Tibial nerve (tissue), 4 donors: ENCODE data around the gene SRSF5. TPM values are rescaled to one million over a fixed set of nuclear protein-coding genes. Genes with fewer than 3 reads are reported as not detected.

Experiments used
- DNase-seq, 2 donors: peaks; one replicate each; pipeline ENCODE4 v3.0.0-alpha.2; 2019; ENCODE audit warnings: low spot score in 2 of 2
- H3K27ac ChIP-seq, 4 donors: fragments of 200-600 bp; sonication (generic) in 3 of 4; one replicate each; pipeline ENCODE4 v1.5.1; 2017 to 2019; ENCODE audit warnings: mild to moderate bottlenecking in 1 of 4
- H3K27me3 ChIP-seq, 2 donors: fragments of 200-600 bp; sonication (generic) in 1 of 2; one replicate each; pipeline versions ENCODE4 v1.5.1 to v1.6.0; 2017 to 2019
- H3K36me3 ChIP-seq, 3 donors: fragments of 200-600 bp; sonication (generic); one replicate each; pipeline ENCODE4 v1.5.1; 2018 to 2019
- H3K4me1 ChIP-seq, 4 donors: fragments of 200-600 bp; sonication (generic) in 3 of 4; one replicate each; pipeline ENCODE4 v1.5.1; 2017 to 2019
- H3K4me3 ChIP-seq, 4 donors: fragments of 200-600 bp; sonication (generic) in 3 of 4; one replicate each; pipeline ENCODE4 v1.5.1; 2017 to 2019; ENCODE audit warnings: mild to moderate bottlenecking in 1 of 4, moderate library complexity in 1 of 4
- H3K9me3 ChIP-seq, 4 donors: fragments of 200-600 bp; sonication (generic) in 3 of 4; one replicate each; pipeline ENCODE4 v1.5.1; 2017 to 2019
- EP300 ChIP-seq, 2 donors: sonication (generic); formaldehyde crosslinking; IDR thresholded peaks; one replicate each; pipeline ENCODE4 v1.6.1; 2017; ENCODE audit warnings: antibody characterized with exemption in 2 of 2, mild to moderate bottlenecking in 1 of 2
- POLR2A ChIP-seq, 2 donors: fragments of 450-650 bp; IDR thresholded peaks; one replicate each; pipeline ENCODE4 v1.6.1; 2017; ENCODE audit warnings: antibody characterized with exemption in 2 of 2, mild to moderate bottlenecking in 2 of 2, moderate library complexity in 2 of 2
- WGBS, 2 donors: methylation state at CpG; one replicate each; pipeline ENCODE4 v1.1.5; 2018; 5-methylcytosine and 5-hydroxymethylcytosine counted together
- total RNA-seq, 4 donors: library from RNA; depleted of rRNA; stranded (reverse); fragments of >200 nt; gene quantifications; one replicate each; pipeline ENCODE4 v1.1.0, GENCODE V29; 2016
- TF ChIP-seq, protein P1 (sequence below), 5 experiments: fragments of 200-600 bp in 3 of 5; fragments of 450-650 bp in 2 of 5; sonication (generic) in 3 of 5; IDR thresholded peaks; one replicate each; pipeline ENCODE4 v1.5.1; 2016 to 2019; ENCODE audit warnings: antibody characterized with exemption in 5 of 5, mild to moderate bottlenecking in 3 of 5, moderate library complexity in 2 of 5

Gene SRSF5
- total RNA-seq, 4 donors from 2014 or later = 308 to 470 (median 361) TPM

- no peaks in the 10 kb centered on the region for H3K36me3 ChIP-seq
- WGBS, 2 donors = 68 to 81% methylated on average over 1 of the region's 1 CpG
These were observed 6.1 kb upstream of the SRSF5 start for GRCh38 chr14:69760810-69761209.

GRCh38 chr14:69763761-69764510, 3.0 kb upstream of the SRSF5 start:
- Histone ChIP-seq H3K9me3 (no peaks in the 10 kb centered on the region), H3K4me1 (peaks cover 6 to 16% (median 13%) of the 10 kb centered on the region in 4 donors), H3K27ac (no peak overlapping the region), H3K36me3 (peaks cover 3 to 10% (median 3%) of the 10 kb centered on the region in 3 donors), H3K27me3 (no peaks in the 10 kb centered on the region), H3K4me3 (no peak overlapping the region)
- DNase-seq = no peak
- WGBS, 2 donors = 78 to 80% methylated on average over 6 of the region's 6 CpGs
- TF ChIP-seq POLR2A (IDR thresholded peaks at IDR 0.05) (no peak), EP300 (IDR thresholded peaks at IDR 0.05) (no peak)
- TF ChIP-seq, protein P1, sequence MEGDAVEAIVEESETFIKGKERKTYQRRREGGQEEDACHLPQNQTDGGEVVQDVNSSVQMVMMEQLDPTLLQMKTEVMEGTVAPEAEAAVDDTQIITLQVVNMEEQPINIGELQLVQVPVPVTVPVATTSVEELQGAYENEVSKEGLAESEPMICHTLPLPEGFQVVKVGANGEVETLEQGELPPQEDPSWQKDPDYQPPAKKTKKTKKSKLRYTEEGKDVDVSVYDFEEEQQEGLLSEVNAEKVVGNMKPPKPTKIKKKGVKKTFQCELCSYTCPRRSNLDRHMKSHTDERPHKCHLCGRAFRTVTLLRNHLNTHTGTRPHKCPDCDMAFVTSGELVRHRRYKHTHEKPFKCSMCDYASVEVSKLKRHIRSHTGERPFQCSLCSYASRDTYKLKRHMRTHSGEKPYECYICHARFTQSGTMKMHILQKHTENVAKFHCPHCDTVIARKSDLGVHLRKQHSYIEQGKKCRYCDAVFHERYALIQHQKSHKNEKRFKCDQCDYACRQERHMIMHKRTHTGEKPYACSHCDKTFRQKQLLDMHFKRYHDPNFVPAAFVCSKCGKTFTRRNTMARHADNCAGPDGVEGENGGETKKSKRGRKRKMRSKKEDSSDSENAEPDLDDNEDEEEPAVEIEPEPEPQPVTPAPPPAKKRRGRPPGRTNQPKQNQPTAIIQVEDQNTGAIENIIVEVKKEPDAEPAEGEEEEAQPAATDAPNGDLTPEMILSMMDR (IDR thresholded peaks at IDR 0.05) = no peak

More at GRCh38 chr14:69760810-69761209, 6.1 kb upstream of the SRSF5 start:
- Histone ChIP-seq H3K27me3 (no peaks in the 10 kb centered on the region), H3K4me3 (no peak overlapping the region), H3K27ac (no peak overlapping the region), H3K9me3 (no peaks in the 10 kb centered on the region), H3K4me1 (peaks cover 0 to under 1% (median 0%) of the 10 kb centered on the region in 4 donors)
- no peak for DNase-seq
- TF ChIP-seq POLR2A (IDR thresholded peaks at IDR 0.05) (no peak), EP300 (IDR thresholded peaks at IDR 0.05) (no peak)
- TF ChIP-seq, protein P1 (IDR thresholded peaks at IDR 0.05) = no peak

- H3K9me3 ChIP-seq = no peaks in the 10 kb centered on the region
- H3K27ac ChIP-seq = peak overlapping the region; percentile 99 to 100 (median 100)
- no peaks in the 10 kb centered on the region for H3K27me3 ChIP-seq
- peaks cover 6 to 51% (median 30%) of the 10 kb centered on the region in 4 donors for H3K4me1 ChIP-seq
- H3K36me3 ChIP-seq = peaks cover 3 to 45% (median 34%) of the 10 kb centered on the region in 3 donors
- DNase-seq = peak; percentile 75 to 80
- 0% methylated on average over 23 to 33 of the region's 54 CpGs for WGBS, 2 donors
- peak overlapping the region; percentile 72 to 96 (median 88) for H3K4me3 ChIP-seq
- TF ChIP-seq, protein P1 (IDR thresholded peaks at IDR 0.05) = peak in 2 of 5 experiments; percentile 26 to 30
- TF ChIP-seq EP300 (IDR thresholded peaks at IDR 0.05) = peak; percentile 80 to 87
- peak; percentile 10 to 97 for TF ChIP-seq POLR2A (IDR thresholded peaks at IDR 0.05)
These were observed 542 bp downstream of the SRSF5 start for GRCh38 chr14:69767369-69767999.

- TF ChIP-seq, protein P1 (IDR thresholded peaks at IDR 0.05) = no peak
- TF ChIP-seq POLR2A (IDR thresholded peaks at IDR 0.05) = no peak
- no peak for TF ChIP-seq EP300 (IDR thresholded peaks at IDR 0.05)
- no peaks in the 10 kb centered on the region for H3K27me3 ChIP-seq
- peaks cover 3 to 59% (median 44%) of the 10 kb centered on the region in 3 donors for H3K36me3 ChIP-seq
- H3K4me1 ChIP-seq = peaks cover 6 to 63% (median 30%) of the 10 kb centered on the region in 4 donors
- DNase-seq = no peak
- H3K4me3 ChIP-seq = peak overlapping the region in 3 of 4 donors; percentile 72 to 96 (median 79)
- 80 to 84% methylated on average over 8 of the region's 8 CpGs for WGBS, 2 donors
- no peaks in the 10 kb centered on the region for H3K9me3 ChIP-seq
- peak overlapping the region in 2 of 4 donors; percentile 99 for H3K27ac ChIP-seq
These were observed 1.9 kb downstream of the SRSF5 start for GRCh38 chr14:69768873-69769272.

GRCh38 chr14:69769623-69770022, 2.7 kb downstream of the SRSF5 start:
- no peak for DNase-seq
- TF ChIP-seq, protein P1 (IDR thresholded peaks at IDR 0.05) = no peak
- TF ChIP-seq EP300 (IDR thresholded peaks at IDR 0.05) (no peak), POLR2A (IDR thresholded peaks at IDR 0.05) (no peak)
- no peak overlapping the region for H3K4me3 ChIP-seq
- peaks cover 3 to 66% (median 44%) of the 10 kb centered on the region in 3 donors for H3K36me3 ChIP-seq
- no peak overlapping the region for H3K27ac ChIP-seq
- peaks cover 6 to 63% (median 30%) of the 10 kb centered on the region in 4 donors for H3K4me1 ChIP-seq
- 93 to 95% methylated on average over 22 of the region's 22 CpGs for WGBS, 2 donors
- H3K9me3 ChIP-seq = no peaks in the 10 kb centered on the region
- no peaks in the 10 kb centered on the region for H3K27me3 ChIP-seq
